NCI-H748 (cell line): ENCODE data around the gene PCLO.
A peak's percentile ranks its signal among the peaks of the same experiment; 100 is the strongest.

Source experiments
- DNase-seq: peaks from one replicate; lab custom pipeline; 2025; ENCODE audit not compliant: unreplicated experiment; lab: John Stamatoyannopoulos, UW

The PCLO gene

DNA sequence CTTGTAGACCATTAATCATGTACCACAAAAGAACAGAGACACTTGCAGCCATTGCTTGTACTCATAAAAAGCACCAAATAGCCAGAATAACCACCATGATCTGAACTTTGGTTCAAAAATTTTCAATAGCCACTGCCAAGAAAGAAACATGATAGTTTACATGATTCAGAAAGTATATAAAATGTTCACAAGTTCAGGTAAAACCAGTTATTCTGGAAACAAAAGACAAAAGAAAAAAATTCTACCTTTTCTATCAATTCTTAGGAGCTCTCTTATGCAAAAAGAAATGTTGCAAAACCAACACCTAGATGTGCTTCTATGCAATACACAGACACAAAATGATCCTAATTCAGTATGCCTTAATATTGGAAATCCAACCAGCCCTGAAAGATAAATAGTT, 108.7 kb downstream of the PCLO start:
- no peak for DNase-seq

DNA sequence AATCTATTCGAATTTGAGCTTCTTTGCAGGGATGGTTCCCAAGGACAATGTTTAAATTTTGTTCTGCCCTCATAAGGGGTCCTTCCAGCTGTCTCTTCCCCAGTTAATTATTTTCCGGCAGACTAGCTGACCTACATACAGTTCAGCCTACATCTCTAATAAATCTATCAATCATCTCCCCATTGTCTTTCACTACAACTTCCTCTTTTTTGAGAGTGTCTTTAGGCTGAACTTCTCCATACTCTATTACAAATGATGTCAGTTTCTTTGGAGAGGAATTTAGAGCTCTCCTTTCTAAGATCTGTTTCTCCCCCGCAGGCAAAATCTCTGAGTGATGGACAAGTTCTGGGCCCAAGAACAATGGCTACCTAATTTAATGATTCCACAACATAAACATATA, 122.2 kb downstream of the PCLO start:
- no peak for DNase-seq

DNA sequence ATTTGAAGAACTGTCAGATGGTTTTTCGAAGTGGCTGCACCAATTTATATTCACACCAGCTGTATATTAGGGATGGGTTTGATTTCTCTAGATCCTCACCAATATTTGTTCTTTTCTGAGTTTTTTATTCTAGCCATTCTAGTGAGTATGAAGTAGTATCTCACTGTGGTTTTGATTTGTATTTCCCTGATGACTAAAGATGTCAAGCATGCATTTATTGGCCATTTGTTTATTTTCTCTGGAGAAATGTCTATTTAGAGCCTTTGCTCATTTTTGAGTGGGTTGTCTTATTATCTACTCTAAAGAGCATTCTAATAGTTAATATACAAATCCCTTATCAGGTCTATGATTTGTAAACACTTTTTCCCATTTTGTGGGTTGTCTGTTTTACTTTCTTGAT, 123.9 kb downstream of the PCLO start:
- no peak for DNase-seq

DNA sequence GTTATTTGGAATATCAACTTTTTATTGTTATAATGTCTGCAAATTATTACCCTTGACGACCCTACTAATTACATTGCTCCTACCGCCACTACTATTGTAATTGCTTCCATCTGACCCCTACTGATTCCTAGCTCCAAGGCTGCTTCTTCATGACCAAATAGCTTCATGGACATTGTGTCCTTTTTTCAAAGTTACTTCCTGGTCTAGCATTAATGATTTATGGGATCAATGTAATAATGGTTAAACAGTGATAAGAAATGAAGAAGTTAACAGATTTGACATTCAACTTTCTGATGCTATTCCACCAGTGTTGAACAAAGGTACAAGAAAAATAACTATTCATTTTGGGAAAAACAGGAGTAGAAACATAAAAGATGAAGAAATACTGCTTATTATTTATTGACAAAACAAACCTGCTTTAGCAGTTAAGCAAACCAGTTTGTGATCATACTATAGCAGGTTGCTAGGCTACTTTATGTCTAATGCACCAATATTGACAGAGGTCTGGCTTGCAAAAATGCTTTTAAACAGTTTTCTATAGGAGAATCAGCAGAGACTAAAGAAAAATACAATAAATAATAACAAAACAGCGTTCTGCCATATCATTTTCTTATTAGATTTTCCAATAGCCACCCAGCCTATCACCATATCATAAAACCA, 125.8 kb downstream of the PCLO start:
- peak; percentile 41 for DNase-seq

DNA sequence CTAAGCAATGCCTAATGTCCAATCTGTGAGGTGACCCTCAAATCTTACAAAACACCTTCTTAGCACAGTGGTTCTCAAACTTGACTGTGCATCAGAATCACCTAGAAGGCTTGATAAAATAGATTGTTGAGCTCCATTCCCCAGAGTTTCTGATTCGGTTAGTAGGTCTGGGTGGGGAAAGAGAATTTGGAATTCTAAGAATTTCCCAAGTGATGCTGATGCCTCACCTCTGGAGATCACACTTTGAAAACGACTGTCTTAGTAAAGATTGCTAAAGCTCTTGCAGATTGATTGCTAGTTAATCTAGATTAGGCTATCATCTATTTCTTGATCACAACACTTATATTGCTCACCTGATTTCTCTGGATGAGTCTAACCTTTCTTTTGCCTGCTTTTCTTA, 126.6 kb downstream of the PCLO start:
- DNase-seq: no peak

DNA sequence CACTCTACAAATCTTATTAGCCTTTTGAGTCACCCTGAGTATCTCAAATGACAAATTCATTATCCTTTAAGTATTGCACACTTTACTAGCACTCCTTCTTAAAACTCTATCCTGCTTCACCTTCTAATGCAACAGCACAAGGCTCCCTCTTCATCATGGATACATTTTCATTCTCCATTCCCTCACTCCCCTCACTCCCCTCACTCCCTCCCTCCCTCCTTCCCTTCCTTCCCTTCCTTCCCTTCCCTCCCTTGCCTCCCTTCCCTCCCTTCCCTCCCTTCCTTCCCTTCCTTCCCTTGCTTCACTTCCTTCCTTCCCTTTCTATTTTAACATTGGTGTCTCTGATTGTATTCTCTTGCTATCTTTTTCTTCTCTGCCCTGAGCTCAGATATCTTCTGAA, 130.5 kb downstream of the PCLO start:
- DNase-seq: no peak

DNA sequence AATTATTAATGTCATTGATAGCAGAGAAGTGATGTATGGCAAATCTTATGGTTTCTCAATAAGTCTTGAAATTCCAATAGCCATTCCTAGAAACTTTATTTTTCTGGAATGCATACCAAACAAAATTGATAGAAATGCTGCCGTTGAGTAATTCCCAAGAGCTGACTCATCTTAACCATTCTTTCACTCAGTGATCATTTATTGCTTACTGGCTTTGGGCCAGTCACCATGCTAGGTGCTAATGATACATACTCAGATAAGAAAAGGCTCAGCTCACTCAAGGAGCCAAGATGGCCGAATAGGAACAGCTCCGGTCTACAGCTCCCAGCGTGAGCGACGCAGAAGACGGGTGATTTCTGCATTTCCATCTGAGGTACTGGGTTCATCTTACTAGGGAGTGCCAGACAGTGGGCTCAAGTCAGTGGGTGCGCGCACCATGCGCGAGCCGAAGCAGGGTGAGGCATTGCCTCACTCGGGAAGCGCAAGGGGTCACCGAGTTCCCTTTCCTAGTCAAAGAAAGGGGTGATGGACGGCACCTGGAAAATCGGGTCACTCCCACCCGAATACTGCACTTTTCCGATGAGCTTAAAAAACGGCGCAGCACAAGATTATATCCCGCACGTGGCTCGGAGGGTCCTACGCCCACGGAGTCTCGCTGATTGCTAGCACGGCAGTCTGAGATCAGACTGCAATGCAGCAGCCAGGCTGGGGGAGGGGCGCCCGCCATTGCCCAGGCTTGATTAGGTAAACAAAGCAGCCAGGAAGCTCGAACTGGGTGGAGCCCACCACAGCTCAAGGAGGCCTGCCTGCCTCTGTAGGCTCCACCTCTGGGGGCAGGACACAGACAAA, 138.6 kb downstream of the PCLO start:
- DNase-seq: peak; percentile 70

DNA sequence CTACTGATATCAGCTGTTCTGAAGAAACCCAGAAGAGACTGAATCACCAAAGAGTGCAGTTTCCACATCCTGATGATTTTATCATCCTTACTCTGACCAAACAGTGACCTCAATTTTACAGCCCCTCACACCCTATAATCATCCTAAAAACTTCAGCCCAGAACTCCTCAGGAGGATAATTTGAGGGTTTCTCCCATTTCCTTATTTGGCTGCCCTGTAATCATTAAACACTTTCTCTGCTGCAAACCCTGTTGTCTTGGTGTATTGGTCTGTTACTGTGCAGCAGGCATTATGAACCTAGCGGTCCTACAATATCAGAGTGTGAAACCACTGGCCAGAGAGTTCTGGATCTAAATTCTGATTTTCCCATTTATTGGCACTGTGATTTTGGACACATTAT, 141.7 kb downstream of the PCLO start:
- DNase-seq: no peak

DNA sequence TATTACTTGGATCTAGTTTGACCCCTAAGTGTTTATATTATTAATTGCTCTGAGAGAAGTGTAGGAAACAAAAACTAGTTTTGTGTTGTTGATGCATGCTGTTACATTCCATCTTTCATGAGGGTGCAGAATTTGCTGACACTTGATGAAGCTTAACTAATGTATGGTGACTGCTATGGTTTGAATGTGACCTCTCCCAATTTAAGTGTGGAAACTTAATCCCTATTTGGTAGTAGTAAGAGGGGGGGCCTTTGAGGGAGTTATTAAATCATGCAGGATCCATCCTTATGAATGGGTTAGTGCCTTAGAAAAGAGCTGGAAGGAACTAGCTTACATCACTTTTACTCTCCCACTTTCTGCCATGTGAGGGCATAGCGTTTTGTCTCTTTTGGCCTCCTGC, 142.5 kb downstream of the PCLO start:
- DNase-seq: no peak

DNA sequence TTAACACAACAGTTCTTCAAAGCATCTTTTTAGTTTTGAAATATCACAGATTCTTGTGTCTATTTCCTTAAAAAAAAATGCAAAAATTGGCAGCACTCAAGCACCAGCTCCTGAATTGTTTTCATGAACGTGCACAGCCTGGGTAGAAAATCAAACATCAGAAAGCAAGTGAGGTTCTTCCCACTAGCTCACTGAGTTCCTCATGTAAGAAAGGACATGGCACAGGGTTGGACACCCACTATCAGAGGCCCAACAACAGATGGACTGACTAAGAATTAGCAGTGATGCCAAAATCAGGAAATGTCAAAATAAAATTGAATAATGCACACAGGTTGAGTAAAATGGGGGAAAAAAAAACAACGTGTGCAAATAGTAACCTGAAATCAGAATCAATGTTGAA, 146.8 kb downstream of the PCLO start:
- no peak for DNase-seq

DNA sequence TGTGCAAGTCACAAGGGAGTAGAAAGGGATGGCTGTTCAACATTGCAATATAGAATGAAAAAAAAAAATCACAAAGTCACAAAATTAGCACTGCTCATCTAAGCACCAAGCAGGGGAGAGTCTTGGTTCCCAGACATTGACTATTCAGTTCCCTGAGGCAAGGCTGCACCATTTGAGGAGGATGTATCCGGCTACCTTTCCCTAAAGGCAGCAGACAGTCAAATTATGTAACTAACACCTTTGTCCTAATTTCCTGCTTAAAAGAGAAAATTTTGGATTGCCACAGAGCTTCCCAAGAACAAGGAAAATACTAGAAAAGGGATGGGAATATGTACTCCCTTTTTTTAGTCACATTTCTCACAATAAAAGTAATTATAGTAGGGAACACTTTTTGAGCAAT, 148.1 kb downstream of the PCLO start:
- no peak for DNase-seq

DNA sequence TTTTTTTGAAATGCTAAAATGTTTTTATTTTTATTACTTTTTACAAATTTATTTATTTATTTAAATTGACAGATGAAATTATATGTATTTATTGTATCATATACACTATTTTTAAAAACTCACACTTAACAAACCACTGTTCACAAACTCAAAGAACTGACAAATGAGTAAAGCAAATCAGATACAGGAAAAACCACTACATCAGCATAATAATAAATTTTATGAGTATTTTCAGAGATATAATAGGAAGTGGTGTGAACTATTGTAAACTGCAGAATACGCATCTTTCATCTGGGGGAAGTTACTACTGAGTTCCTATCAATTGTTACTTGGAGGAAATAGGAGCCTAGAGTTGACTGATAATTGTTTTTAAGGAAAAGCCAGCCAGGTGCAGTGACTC, 150.7 kb downstream of the PCLO start:
- no peak for DNase-seq

DNA sequence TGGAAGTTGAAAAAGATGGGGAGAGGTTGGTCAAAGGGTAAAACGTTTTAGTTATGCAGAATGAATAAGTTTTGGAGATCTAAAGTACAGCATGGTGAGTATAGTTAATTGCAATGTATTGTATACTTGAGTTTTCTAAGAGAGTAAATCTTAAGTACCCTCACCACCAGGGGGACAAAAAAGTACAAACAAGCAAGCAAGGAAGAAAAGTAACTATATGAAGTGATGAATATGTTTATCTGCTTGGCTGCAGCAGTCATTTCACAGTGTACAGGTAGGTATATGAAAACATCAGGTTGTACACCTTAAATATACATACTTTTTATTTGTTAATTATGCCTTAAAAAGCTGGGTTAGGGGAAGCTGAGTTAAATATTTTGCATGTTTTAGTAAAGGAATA, 157.3 kb downstream of the PCLO start:
- no peak for DNase-seq

DNA sequence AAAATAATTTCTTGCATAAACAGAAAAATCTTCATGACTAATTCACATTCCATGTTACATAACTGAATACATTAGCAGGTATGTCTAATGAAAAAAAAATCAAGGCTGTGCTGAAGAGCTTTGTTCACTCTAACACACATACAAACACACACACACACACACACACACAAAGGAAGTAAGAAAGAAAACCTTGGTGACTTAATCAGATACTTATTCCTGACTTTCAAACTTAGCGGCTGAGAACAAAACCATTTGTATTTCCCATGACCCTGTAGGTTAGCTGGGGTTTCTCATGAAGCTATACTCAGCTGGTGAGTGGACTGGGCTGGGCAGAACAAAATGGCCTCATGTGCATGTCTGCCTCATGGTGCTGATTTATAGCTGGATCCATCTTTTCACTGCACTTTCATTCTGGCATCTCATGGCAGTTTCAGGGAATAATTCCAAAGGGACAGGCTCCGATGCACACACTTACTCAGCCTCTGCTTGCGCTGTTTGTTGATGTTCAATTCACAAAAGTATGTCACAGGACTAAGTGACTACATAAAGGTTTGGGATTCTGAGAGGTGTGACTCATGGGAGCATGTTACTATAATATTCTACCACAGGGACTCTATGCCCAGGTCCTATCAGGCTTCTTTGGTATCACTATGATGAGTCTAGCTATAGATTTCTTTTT, 161.2 kb downstream of the PCLO start:
- DNase-seq: no peak

DNA sequence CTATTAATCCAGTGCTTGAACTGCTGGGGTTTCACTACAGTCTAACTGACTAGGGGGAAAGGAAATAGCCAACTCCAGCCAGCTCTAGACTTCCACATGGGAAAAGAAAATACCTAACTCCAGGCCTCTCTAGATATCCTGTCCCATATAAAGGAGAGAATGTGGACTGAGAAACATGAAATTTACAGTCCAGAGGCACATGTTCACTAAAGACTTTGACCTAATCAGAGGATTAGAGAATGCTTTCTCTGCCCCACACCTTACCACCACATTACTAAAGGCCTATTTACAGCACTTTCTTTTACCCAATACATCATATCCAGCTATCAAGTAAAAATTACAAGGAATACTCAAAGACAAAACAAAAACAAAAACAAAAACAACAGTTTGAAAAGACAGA, 164.2 kb downstream of the PCLO start:
- no peak for DNase-seq

DNA sequence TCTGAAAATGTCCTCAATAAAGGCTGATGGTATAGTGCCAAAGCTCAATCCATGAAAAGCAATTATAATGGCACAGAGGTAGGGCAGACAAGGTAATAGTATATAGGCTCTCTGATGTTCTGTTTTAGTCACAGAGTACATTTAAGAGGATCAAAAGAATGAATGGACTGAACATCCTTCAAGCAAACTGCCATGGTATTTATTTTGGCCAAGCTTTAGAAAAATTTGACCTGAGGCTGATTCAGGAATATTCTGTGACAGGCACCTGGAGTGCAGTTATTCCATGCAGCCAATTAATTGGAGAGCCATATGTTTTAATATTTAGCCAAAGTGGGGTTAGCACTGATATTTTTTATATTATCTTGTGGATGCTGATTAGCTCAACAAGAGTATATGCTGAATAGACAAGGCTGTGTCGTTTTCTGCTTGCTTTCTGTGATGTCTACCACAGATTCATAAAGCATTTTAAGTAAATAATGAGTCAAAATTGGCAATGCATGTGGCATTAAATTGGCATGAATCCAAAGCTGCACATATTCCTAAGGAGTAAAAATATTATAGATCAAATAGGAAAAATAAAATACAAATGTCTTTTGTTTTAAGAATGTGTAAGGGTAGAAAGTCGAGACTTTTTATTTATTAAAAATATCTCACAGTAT, 177.4 kb downstream of the PCLO start:
- no peak for DNase-seq

DNA sequence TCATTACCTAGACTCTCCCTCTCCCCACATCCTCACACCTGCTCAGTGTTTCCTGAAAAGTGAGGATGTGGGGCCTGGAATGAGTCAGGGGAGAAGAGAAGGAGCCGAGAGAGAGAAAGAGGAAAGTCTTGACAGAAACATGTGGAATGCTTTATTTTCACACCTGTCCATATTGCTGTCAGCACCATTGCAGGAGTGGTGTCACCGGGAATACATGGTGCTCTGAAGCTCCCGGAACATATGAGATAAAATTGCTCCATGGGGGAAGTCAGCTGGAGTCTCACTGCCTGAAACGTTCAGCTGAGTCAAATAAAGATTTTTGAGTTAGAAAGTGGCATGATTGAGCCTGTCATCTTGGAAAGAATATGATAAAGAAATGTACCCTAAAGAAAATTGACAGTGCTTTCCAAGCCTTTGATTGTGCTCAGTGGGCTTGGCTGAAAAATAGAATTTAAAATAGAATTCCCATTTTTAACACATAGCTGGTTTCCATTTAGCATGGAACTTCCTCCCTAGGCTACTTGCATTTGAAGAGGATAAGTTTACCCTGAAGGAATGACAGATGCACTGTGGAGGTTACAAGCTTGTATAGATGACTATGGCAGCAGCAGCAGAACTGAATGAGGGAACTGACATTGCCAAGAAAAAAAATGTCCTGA, 182.4 kb downstream of the PCLO start:
- DNase-seq: no peak

DNA sequence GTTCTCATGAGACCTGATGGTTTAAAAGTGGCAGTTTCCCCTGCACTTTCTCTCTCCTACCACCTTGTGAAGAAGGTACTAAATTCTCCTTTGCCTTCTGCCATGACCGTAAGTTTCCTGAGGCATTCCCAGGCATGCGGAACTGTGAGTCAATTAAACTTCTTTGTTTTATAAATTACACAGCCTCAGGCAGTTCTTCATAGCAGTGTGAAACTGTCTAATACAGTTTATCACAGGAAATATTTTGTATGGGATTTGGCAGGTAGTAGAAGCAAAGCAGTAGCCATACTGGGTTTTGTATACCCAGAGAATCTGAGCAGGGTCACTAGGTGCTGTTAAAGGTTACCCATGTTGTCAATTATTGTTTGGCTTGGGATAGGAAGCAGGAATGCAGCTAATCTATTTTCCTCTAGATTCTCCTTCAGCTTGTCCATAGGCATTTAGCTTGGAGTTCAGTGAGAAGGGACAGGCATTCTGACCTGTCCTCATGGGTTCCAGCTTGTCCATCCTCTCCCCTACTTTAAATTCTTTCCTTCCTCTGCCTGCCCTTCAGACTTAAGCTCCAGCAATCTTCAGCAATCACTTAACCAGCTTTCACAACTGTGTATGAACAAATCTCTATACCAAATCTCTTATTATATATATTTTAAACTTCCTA, 186.7 kb downstream of the PCLO start:
- no peak for DNase-seq

DNA sequence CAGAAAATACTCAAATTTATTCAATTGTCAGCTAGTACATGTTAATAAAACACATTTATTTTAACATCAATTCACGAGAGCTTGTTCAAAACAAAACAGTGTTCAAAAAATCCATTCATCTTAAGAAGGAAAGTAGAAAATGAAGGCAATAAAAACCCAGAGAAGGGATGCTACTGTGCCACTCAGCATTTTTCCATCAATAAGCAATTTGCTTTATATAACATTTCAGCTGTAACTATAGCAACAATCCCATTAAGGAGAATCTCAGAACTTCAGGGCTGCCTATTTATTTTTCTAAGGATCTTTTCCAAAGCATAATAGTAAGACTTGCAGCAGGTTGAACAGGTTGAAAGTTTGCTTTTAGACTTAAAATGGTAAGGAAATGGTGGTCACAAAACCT, 190.5 kb downstream of the PCLO start:
- DNase-seq: peak; percentile 46
